DND-41 (cell line): ENCODE measurements around the gene SLC35A5.

Experiments
- EZH2 ChIP-seq: IDR thresholded peaks from 3 replicates; pipeline ENCODE4 v1.6.1; 2012; ENCODE audit warnings: borderline replicate concordance, low read depth, mild to moderate bottlenecking, moderate library complexity, low read length, inconsistent platforms; ENCODE audit not compliant: severe bottlenecking
- TF ChIP-seq, protein P1 (sequence below): IDR thresholded peaks from 2 replicates; pipeline ENCODE4 v1.5.1; 2012; ENCODE audit warnings: borderline replicate concordance, low read length, moderate library complexity, mild to moderate bottlenecking; ENCODE audit not compliant: poor library complexity, severe bottlenecking; ENCODE audit errors: extremely low read depth

DNA sequence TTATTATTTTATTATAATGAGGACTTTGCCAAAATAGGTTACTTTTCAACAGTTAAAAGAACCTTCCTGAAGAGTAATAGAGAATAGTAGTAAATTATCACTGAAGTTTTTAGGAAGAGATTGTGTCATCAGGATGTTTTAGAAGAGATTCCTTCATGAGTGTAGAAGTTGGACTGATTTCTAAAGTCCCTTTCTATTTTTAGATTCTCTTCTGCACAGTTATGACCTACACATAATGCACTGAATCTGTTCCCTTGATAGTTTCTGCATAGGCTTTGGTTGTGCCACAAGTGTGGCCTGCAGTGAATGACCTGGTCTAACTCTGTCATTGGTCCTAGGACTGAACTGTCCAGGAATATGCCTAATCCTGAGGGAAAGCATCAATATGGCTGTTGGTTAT, 23.9 kb downstream of the SLC35A5 start:
- TF ChIP-seq, protein P1, sequence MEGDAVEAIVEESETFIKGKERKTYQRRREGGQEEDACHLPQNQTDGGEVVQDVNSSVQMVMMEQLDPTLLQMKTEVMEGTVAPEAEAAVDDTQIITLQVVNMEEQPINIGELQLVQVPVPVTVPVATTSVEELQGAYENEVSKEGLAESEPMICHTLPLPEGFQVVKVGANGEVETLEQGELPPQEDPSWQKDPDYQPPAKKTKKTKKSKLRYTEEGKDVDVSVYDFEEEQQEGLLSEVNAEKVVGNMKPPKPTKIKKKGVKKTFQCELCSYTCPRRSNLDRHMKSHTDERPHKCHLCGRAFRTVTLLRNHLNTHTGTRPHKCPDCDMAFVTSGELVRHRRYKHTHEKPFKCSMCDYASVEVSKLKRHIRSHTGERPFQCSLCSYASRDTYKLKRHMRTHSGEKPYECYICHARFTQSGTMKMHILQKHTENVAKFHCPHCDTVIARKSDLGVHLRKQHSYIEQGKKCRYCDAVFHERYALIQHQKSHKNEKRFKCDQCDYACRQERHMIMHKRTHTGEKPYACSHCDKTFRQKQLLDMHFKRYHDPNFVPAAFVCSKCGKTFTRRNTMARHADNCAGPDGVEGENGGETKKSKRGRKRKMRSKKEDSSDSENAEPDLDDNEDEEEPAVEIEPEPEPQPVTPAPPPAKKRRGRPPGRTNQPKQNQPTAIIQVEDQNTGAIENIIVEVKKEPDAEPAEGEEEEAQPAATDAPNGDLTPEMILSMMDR = no peak
- no peak for TF ChIP-seq EZH2
